B cell (primary cell): Measurements from ENCODE around the gene MT1G.

Experiments used
- EZH2 ChIP-seq: IDR thresholded peaks from 2 replicates; pipeline ENCODE4 v1.6.1; 2012; ENCODE audit warnings: borderline replicate concordance, low read depth, mild to moderate bottlenecking, moderate library complexity, low read length; ENCODE audit not compliant: insufficient read depth, poor library complexity, severe bottlenecking
- TF ChIP-seq, protein P1 (sequence below): fragments of 200-600 bp; IDR thresholded peaks from one replicate; pipeline ENCODE4 v1.8.0; 2022; ENCODE audit warnings: antibody characterized with exemption, mild to moderate bottlenecking

DNA sequence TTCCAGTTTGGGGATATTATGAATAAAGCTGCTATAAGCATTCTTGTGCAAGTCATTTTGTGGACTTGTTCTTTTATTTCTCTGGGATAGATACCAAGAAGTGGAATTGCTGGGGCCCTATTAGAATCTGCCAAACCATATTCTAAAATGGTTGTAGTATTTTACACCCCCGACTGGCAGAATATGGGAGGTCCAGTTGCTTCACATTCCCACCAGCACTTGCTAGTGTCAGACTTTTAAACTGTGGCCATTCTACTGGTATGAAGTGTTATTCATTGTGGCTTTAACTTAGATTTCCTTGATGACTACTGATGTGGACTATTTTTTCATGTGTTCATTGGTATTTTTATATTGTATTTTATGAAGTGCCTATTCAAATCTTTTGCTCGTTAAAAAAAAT lies 44.0 kb upstream of the MT1G start:
- TF ChIP-seq, protein P1, sequence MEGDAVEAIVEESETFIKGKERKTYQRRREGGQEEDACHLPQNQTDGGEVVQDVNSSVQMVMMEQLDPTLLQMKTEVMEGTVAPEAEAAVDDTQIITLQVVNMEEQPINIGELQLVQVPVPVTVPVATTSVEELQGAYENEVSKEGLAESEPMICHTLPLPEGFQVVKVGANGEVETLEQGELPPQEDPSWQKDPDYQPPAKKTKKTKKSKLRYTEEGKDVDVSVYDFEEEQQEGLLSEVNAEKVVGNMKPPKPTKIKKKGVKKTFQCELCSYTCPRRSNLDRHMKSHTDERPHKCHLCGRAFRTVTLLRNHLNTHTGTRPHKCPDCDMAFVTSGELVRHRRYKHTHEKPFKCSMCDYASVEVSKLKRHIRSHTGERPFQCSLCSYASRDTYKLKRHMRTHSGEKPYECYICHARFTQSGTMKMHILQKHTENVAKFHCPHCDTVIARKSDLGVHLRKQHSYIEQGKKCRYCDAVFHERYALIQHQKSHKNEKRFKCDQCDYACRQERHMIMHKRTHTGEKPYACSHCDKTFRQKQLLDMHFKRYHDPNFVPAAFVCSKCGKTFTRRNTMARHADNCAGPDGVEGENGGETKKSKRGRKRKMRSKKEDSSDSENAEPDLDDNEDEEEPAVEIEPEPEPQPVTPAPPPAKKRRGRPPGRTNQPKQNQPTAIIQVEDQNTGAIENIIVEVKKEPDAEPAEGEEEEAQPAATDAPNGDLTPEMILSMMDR, result no peak
- no peak for TF ChIP-seq EZH2
